Testis (tissue), 2 donors: ENCODE measurements around the gene GLG1.
"Not testable (repeated sequence)": the region's sequence is repeated elsewhere in the genome, so short reads cannot be mapped to it uniquely, and the experiment has no call there.

ENCODE experiments used
- CTCF ChIP-seq, 3 experiments: fragments of 450-650 bp in 2 of 3; fragments of 200-600 bp in 1 of 3; sonication (generic) in 1 of 3; IDR thresholded peaks; one replicate each; pipeline ENCODE4 v1.5.1; 2016 to 2019; ENCODE audit warnings: antibody characterized with exemption in 3 of 3, mild to moderate bottlenecking in 2 of 3, moderate library complexity in 1 of 3
- POLR2A ChIP-seq: fragments of 450-650 bp; IDR thresholded peaks from one replicate; pipeline ENCODE4 v1.6.1; 2017; ENCODE audit warnings: antibody characterized with exemption, mild to moderate bottlenecking, moderate library complexity

DNA sequence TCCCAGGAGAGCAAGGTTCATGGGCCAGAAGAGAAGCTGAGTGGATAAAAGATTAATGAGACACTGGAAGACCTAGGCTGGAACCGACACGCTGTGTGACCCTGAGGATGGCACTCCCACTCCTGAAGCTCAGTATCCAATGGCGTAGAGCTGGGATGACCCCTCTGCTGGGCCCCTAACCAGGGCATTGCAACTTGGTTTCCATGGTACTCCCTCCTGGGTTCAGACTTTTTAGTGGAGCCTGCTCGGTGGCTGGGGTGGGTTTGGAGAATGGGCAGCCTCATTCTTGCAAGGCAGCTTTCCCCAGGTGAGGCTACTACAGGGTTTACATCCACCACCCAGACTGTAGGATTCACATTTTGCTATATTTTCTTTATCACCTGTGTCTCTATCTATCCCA, 183.2 kb downstream of the GLG1 start:
- not testable (repeated sequence) for TF ChIP-seq POLR2A; CTCF (IDR thresholded peaks at IDR 0.05)
